Ovary (tissue), 3 donors: ENCODE data around the gene HLA-DMB.

Experiments
- CTCF ChIP-seq, 3 donors: fragments of 450-650 bp in 2 of 3; fragments of 200-600 bp in 1 of 3; IDR thresholded peaks; one replicate each; pipeline versions ENCODE4 v1.5.1 to v1.8.0; 2016 to 2022; ENCODE audit warnings: antibody characterized with exemption in 3 of 3, mild to moderate bottlenecking in 1 of 3
- POLR2A ChIP-seq: fragments of 450-650 bp; IDR thresholded peaks from one replicate; pipeline ENCODE4 v1.6.1; 2017; ENCODE audit warnings: antibody characterized with exemption, mild to moderate bottlenecking, moderate library complexity
- donor health status: DM: no; HTN: no; CAD: no.

- TF ChIP-seq POLR2A, result no peak
- TF ChIP-seq CTCF (IDR thresholded peaks at IDR 0.05), result no peak
Measured at GRCh38 chr6:32954267-32954666, 13.4 kb upstream of the HLA-DMB start.
